HG03066 (cell line): ENCODE measurements around the gene BBX.
"Not testable (repeated sequence)": the region's sequence is repeated elsewhere in the genome, so short reads cannot be mapped to it uniquely, and the experiment has no call there.

ENCODE experiments used
- ATAC-seq: cut with Tn5 transposase; IDR thresholded peaks from one replicate; pipeline ENCODE4 v1.9.1; 2021; ENCODE audit warnings: low read depth; ENCODE audit not compliant: unreplicated experiment

BBX gene

GRCh38 chr3:107826727-107827126, 304.0 kb downstream of the BBX start:
- ATAC-seq = no peak

DNA sequence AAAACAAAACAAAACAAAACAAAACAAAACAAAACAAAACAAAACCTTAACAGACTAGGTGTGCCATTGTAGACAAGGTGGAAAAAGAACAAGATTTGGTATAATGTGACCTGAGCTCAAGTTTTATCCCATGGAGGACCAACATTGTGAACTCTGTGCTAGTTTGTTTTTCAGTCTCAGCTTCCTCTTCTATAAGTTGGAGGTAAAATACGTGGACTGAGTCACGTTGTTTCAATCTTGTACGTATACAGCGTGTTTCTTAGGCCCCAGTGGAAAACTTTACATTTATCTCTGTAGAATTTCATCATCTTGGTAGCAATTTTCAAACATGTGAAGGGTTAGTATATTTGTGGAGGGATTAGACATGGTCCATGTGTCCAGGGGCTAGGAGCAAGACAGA, 306.4 kb downstream of the BBX start:
- ATAC-seq = no peak

DNA sequence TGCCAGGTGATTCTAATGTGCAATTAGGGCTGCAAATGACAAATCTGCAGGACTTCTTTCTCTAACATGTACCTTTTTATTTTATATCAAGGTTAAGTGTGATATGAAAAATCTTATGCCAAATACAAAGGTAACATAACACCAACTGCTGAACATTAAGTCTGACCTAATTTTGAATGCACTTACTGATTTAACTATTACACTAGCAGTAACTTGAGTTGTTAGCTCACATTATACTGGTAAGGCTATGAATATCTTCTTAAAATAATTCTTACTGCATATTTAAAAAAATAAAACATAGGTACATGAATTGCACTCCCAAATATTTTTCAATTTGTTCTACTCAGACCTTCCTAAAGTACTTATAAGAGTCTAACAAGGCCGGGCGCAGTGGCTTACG, 308.8 kb downstream of the BBX start:
- ATAC-seq = no peak

DNA sequence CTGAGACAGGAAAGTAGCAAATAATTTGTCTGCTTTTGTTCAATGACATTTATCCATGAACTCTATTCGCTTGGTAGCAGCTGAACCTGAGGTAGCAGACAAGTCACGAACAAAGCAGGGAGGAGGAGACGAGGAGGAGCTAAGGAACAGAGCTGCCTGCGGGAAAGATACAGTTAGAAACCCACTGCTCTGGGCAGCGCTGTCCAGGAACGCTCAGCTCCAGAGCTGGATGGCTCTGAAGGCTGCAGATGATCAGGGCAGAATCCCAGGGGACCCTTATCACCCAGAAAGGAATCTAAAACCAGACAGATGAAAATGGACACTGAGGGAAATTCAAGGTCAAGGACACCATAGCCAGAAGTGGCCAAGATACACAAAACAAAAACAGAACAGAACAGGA, 310.3 kb downstream of the BBX start:
- no peak for ATAC-seq

DNA sequence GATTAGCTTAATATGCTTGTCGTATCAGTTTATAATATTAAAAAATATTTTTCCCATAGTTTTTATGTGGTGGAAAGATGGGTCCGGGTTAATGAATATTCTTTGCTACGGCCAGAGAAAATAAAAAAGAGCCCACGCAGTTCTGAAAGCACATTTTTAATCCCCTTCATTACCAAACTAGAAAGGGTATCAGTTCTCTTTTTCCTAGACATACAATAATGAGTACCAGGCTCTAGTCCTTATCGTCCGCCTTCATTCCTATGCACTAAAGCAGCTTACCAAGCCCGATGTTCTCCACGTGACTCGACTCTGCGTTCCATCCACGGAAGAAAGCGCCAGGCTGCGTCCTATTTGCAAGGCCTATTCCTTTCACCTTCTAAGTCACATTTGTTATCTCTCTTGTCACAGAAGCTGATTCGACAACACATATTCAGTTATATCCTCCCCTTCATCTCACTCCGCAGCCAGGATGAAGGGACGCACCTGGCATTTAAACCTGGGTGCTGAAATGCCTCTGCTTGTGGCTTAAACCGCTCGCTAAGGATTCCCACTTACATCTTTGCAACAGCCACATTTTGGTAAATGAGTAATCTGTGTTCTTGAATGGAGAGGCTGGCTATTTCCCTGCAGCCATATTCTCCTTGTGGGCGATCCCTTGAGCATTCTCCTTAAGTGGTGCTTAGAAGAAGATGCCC, 311.1 kb downstream of the BBX start:
- no peak for ATAC-seq

- not testable (repeated sequence) for ATAC-seq
Measured at GRCh38 chr3:107835001-107835400, 312.2 kb downstream of the BBX start.

GRCh38 chr3:107837895-107838612, 315.3 kb downstream of the BBX start:
- no peak for ATAC-seq

- no peak for ATAC-seq
Measured at GRCh38 chr3:107841831-107842230, 319.1 kb downstream of the BBX start.

GRCh38 chr3:107842940-107843339, 320.2 kb downstream of the BBX start:
- no peak for ATAC-seq

DNA sequence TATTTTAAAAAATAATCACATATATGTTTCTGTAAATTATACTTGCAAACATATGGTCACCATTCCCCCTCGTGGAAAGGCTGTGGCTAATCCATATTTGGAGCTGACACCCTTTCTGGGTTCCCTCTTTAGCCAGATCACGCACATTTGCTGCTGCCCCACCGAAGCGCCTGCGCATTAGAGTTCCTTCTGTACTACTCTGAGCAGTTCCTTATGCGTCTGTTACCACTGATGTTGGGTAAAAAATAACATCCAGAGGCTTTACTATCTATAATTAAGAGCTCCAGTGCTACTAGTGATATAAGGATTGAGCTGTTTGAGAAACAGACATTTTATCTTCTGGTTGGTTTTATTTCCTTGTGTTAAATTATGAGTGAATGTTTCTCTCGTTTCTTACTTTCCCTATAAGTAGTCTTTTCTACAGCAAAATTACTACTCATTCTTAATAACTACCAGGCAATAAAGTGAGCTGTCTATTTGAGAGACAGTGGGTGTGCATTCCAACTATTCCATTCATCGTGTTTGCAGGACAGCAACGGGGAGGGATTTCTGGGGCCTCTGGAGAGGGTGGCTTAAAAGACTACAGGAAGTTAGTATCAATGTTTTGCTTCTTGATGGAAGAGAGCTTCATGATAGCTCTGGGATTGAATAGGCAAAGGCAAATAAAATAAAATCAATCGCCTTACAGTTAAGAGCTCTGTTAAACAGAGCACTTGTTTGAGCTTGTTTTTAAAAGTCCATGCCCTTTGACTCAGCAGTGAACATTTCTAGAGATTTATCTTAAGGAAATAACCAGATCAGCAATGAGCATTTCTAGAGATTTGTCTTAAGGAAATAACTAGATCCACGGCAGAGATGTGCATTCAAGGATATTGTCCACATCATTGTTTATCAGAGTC, 322.9 kb downstream of the BBX start:
- no peak for ATAC-seq

GRCh38 chr3:107846279-107846852, 323.6 kb downstream of the BBX start:
- no peak for ATAC-seq

GRCh38 chr3:107847791-107848190, 325.0 kb downstream of the BBX start:
- ATAC-seq = no peak

DNA sequence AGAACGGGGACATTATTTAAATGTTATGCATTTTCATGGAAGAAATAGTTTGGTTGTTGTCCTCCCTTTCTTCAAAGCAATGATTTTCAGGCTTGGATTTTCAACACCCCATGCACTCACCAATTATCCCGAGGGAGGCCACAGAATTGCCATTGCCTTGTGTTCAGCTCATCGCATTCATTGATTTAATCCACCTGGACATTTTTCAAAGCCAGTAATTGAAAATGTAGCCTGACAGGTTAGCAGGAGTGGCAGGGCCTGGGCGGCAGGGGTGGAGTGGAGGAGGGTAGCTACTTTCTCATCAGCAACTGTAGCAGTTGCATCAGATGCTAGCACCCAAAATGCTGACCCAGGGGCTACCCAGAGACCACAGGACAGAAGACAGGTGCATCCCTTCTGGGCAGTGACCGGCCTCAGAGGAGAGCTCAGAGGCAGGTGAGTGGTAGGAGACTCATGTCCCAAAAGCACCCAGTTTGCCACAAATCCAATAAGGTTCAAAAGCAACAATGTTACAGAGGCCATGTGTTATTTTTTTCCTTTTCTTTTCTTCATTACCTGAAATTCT, 325.7 kb downstream of the BBX start:
- ATAC-seq = no peak

DNA sequence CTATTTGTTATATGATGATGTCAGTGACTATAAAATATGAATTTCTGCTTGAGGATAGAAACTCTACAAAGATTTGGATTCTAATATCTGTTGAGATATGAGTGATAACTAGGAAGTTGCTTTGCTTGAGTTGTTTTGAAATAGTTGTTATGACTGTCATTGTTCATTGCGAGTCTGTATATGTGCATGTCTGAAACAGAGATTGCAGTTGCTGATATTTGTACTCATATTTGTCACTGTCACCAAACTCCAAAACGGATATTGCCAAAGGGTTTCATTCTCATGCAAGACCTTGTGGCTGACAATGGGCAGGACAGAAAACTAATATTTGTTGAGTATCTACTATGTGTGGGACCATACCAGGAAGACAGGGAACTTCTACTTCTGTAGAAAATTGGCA, 327.9 kb downstream of the BBX start:
- no peak for ATAC-seq

- ATAC-seq = no peak
Measured at GRCh38 chr3:107853821-107854220, 331.1 kb downstream of the BBX start.

DNA sequence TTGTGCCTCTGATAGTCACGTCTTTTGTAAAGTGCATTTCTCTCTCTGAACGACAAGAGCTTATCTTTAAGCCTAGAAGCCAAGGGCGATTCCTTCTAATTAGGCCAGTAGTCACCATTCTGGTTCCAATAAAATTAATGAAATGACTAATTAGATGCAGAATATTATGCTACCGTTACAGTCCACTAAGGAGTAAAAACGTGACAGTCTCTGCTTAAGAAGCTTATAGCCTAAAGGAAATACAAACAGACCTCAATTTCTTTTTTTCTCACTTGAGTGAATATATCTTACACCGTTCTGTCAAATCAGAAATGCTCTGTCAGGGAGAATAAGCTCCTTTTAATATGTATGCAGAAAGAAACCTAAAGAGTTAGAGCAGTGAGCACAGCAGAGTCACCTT, 332.0 kb downstream of the BBX start:
- ATAC-seq = no peak

- no peak for ATAC-seq
Measured at GRCh38 chr3:107855710-107856109, 332.9 kb downstream of the BBX start.

DNA sequence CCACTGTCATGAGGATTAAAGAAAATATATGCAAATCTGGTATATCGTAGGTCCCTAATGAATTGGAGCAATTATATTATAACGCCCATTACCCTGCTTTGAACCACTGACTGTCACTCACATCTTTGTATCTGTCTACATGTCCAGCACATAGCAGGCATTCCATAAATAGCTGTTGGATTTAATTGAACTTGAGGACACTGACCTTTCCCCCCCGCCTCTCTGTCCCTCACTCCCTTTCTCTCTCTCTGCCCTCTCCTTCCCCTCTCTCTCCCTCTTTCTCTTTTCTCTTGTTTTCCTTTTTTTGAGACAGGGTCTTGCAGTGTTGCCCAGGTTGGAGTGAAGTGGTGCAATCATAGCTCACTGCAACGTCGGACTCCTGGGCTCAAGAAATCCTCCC, 335.1 kb downstream of the BBX start:
- no peak for ATAC-seq

DNA sequence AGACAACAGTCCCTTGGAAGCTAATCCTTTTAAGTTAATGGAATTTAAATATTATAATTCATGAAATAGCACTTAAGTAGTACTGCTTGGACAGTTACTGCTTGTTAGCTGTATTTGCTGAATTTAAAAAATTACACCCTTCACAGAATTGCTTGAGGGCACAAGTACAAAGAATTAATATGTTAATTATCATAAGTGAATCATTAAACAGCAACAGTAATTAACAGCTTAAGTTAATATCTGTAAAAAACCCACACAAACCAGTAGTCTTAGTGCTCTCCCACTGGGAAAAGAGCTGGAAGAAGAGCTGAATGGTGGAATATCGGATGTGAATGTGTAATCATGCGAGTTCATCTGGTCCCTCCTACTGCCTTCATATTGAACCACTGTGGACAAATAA, 336.1 kb downstream of the BBX start:
- no peak for ATAC-seq
